Dedifferentiated amniotic fluid mesenchymal stem cell (primary cell): ENCODE results near the gene SFXN5.

ENCODE experiments used
- DNase-seq: peaks from one replicate; pipeline ENCODE4 v3.0.0-alpha.2; 2016; ENCODE audit errors: extremely low spot score

Gene SFXN5

DNA sequence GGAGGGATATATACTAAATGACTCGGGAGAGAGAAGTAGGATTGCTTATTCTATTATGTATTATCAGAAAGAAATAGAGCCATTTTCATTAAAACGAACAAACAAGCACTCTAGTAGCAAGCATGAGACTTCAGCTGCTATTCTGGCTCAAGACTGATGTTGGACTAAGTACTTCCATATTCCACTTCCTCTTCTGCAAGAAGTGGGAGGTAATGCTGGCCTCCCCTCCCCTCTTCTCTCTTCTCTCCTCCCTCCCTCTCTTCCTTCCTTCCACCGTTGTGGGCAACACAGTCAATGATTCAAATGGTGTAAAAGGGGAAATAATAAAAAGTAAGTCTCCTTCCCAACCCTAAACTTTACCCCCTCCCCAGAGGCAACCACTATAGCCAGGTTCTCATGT lies 91.6 kb downstream of the SFXN5 start:
- no peak for DNase-seq

DNA sequence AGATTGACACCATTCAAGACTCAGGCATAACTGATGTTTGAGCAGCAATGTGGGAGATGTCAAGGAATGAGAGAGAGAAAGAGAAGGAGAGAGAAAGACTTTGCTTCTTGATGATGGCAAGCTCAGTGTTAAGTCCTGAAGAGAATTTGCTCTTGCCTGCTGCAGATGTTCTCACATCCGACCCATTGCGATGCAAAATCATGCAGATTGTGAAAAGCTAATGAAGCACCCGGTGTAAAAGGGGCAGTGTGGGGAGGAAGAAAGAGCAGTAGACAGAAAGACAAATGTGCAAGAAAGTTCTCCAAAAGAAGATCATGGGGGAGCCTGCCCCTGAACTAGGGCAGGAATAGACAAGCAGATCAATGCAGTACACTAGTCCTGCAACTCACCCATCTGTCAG lies 96.5 kb downstream of the SFXN5 start:
- no peak for DNase-seq

DNA sequence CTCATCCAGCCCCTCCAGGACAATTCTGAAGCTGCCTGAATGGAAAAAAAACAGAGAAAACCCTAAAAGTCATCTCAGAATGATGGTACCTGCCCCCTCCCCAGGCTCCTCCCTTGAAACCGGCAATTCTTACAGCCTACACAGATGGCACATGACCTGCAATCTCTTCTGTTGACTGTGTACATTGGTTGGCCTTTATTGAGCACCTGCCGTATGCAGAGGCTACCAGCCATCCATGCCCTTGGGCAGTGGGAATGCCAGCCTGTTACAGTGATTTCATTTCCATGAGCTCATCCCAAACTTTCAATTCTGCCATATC lies 97.1 kb downstream of the SFXN5 start:
- DNase-seq, result no peak

DNA sequence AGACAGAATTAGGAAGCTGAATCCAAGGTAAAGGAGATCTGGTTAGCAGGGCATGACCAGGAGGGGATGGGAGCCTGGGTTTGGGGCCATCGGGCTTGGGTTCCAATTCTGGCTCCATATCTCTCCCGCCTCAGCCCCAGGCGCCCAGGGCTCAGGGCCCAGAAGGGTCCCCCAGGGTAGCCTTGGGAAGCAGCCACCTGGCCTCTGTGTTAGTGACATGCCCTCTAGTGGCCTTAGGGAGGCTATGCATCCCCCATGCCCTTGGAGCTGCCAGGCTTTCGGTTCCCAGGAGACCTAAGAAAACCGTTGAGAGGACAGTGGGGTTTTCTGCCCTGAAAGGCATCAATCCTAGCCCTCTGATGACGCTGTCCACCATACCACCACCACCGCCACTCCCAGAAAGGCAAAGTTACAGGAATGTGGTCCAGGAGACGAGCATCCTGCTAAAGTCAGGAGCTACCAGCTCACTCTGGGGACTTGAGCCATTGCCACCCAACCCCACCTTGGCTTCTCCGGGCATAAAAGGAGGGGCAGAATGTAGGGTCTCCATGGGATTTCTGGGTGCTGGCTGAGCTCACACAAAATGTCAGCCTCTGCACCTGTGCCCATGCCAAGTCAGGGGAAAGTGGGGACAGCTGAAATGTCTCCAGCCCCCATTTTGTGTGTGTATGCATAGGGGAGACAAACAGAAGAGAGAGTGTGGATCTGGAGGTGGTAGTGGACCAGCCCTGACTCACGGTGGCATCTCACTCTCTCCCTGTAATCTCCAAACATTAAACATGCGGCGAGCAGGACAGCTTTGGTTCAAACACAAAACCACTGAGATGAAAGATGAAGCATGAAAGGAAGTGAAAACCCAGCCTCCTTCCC lies 97.7 kb downstream of the SFXN5 start:
- DNase-seq, result peak; percentile 26

DNA sequence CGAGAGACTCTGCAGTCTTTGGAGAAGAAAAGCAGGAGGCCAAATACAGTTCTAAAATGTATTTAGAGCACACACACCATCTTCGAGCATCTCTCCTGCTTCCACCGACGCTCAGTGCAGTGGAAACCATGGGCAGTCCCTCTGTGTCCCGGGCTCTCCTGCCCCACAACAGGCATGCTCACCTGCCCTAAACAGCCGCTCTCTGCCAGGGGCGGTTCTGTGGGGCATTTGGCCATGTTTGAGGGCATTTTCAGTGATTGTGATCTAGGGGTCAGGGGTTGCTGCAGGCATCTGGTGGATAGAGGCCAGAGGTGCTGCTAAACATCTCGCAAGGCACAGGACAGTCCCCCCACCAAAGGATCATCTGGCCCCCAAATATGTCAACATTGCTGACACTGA lies 98.4 kb downstream of the SFXN5 start:
- no peak for DNase-seq

DNA sequence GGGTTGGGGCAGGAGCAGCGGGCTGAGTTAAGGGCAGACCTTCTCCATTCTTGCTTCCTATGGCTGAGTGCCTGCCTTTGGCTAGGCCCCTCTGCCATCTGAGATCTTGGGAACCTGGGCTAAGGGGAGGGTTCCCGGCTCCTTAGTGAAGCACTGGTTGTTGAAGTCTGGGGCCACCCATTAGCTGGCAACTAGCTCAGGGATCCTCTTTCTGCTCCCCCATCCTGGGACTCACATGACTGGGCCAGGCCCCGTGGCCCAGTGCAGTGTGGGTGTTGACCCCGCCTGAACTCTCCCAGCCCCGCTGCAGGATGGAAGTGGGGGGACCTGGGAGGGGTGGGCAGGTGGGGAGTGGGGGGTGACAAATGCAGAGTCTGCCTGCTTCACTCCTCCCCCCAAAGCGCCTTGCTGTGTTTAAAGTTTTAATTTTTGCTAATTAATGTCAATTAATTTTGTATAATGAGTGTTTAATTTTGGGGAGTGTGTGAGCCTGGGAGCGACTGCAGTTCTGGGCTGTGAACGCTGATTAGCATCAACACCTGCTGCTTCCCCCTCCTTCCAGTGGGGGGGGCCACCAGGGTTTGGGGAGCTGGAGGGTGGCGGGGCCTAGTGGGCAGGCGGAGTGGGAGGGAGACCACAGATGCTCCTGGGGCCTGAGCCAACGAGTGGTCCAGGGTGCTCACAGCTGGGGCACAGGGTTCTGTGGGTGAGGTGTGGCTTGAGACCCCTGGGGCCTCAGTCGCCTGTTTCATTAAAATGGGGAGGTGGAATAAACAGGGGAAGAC lies 99.0 kb downstream of the SFXN5 start:
- DNase-seq, result no peak

DNA sequence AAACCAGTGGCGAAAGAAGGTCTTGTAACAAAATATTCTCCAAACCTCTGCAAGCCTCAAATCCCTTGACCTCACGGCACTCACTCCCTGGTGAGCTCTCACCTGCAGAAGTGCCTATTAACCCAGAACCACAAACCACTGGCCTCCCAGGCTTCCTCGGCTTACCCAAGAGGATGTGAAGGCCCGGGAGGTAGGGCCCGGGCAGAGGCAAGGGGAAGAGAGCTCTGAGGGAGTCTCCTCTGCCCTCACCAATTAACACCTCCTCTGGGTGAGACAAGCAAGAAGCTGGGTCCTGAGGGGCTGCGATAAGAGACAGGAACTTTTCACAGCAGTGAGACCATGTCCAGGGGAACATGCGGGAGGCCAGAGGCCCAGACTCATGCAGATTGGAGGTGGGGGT lies 100.5 kb downstream of the SFXN5 start:
- DNase-seq, result no peak

DNA sequence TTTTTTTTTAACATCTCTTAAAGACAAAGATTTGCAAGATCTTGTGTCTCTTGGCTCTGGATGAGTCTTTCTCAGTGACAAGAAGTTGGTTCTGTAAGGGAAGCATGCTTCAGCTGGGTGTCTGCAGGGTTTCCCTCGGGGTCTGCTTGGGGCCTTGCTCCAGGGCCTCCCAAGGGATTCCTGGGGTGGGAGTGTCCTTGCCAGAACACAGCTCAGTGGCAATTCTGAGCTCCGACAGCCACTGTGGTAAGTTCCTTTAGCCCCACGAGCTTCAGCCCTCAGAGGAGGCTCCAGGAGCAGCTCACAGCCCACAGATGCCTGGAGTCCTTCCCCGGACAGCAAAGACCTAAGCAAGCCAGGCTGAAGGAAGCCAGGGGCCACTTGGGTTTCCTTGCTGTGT lies 101.8 kb downstream of the SFXN5 start:
- no peak for DNase-seq

DNA sequence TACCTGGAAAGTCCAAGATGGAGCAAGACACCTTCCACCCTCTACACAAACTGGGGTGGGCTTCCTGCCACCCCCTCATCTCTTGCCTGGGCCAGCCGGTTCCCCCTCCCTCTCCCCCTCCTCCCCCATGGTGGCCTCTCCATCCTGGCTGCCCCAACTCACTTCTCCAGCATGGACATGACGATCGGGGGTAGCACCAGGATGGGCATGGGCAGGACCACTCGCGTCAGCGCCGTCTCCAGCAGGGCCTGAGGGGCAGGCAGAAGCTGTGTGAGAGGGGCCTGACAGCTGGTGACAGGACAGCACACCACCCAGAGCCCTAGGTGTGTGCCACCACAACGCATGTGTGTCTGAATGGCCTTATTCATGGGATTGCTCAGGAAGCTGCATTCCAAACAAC lies 103.2 kb downstream of the SFXN5 start:
- no peak for DNase-seq

DNA sequence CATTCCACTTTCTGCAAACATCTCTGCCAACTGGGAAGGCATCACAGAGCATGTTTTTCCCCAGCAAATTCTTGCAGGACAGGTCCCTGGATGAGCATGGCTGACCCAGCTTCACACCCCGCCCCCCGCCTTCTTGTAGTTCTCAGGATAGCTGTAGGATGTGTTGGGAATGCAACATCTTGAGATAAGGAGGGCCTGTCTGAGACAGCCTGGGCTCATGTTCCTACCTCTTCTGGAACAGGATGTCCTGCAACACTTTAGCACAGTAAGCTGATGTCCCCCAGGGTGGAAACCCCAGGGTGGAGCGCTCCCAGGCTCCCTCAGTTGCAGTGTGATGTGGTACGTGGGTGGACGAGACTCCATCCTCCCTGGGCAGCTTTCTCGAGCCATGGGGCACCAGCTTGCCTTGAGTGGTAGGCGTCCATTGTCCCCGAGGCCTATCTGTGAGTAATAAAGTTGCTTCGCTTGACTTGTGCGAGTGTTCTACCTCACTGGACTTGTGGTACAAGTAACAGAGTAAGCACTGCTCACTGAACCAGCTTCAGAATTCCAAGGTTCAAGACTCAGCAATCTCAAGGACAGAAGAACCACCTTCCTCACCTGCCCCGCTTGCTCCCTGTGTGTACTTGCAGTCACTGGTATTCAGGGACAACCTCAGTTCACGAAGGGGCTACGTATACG lies 105.6 kb downstream of the SFXN5 start:
- no peak for DNase-seq

DNA sequence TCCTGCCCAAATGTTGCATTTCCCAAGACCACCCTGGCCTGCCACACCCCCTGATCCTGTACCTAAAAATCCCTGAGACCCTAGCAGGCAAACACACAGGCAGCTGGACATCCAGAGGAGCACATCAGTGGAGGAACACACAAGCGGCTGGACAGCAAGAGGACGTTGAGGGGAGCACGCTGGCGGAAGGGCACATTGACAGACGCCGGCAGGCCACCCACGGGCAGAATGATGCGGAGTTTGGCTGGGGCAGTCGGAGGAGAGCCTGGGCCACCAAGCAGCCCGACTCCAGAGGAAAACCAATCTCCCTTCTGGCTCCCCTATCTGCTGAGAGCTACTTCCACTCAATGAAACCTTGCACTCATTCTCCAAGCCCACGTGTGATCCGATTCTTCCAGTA lies 106.5 kb downstream of the SFXN5 start:
- no peak for DNase-seq

DNA sequence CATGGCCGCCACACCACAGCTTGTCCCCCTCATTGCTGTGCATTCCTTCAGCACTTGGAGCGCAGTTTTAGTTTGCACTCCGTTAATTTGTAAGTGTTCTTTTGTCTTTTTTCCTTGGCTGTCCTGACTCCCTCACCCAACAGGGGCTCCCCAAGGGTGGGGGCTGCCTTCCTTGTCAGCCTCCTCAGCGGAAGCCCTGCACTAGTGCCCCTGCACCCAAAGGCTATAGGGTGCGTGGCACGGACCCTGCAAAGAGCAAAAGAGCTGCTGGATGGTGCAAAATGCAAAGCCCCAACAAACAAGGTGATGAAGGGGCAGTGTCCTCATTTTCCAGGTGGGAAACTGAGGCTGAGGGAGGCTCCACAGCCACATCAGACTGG lies 107.4 kb downstream of the SFXN5 start:
- no peak for DNase-seq

DNA sequence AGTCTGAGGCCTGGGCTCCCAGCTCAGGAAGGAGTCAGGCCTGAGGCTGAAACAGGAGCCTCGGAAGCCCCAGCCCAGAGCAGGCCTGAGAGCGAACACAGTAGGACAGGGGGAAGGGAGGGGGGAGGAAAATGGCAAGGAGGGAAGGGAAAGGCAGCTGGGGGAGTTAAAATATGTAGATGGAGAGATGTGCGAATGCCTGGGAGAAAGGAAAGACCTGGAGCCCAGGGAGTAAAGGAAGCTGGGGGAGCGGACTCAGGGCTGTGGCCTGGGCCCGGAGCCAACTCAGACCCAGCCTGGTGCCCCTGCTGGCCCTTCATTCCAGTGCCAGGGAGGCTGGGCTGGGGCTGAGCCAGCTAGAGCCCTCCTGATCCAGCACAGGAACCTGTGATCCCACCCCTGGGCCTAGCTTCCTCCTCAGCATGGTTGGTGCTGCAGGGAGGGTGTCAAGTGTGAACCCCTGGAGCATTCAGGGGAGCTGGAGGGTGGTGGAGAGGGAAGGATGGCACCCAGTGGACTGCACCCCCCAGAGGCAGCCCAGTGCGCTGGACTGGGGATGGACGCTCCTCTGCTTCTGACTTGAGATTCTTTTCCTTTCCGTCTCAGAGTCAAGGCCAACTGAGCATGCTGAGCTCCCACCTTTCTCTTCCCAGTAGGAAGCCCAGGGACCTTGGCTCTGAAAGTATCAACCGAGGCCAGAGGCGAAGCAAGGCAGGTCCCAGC lies 107.9 kb downstream of the SFXN5 start:
- DNase-seq, result no peak

DNA sequence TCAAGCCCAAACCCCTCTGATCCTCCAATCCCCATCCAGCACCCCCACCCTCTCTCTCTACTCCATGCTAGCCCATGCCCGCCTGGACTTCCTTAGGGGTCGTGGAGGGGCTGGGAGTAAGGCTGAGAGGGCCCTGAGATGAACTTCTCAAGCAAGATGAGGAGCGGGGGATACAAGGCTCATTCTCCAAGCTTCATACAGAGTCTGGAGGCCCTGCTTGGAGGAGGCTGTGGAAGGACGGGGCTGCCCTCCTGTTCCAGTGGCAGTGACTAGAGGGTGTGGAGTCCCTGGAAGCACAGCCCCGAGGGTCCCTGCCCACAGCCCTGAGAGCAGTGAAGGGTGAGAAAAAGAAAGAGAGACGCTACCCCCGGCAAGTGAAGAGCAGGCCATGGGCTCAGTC lies 108.6 kb downstream of the SFXN5 start:
- no peak for DNase-seq

DNA sequence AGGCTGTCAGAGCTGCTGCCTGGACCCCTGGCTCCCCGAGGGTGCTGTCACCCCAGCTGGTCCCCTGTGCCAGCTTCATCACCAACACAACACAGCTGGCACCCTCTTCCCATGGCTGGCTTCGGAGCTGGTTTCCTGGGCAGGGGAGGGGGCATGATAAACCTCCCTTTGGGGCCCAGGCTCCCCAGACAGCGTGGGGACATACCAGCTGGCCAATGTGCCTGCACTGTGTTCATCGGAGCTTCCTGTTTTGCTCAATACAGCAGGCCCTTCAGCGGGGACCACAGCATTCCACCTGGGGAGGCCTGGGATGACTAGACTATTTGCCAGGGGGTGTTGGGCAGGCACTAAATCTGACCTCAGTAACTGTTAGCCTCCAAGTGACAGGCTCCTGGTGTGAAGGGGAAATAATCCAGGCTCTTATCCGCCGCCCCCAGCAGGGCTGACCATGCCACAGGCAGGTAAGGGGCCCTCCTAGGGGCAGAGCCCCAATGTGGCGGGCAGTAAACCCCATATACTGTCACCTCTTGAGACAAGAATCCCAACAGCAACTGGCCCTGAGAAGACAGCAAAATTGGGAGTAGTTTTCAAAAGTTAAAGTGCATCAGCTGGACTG lies 109.6 kb downstream of the SFXN5 start:
- DNase-seq, result no peak

DNA sequence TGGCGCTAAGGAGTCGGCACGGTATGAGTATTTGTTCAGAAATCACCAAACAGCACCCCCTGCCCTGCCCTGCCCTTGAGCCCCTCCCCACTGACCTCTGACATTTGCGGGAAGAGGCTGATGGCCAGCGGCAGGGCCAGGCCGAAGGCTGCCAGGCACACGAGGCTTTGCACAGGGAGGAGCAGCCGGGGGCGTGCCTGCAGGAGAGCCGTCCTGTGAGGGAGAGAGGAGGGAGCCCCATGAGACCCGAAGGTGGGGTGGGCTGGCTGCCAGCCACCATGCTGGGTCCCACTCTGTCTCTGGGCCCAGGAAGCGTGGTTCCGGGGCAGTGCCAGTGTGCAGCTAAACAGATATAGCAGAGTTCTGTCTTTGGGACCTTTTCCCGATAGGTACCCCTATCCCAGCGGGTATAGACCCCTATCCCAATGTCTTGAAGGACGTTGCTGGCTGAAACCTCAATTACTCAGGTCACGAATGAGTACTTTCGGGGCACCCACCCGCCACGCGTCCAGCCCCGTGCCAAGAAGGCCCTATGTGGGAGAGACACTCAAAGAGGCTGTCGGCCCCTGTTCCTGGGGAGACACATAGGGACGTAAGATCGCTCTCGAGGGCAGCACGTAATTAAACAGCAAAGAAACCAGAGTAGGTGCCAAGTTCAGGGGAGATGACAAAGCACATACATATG lies 110.3 kb downstream of the SFXN5 start:
- DNase-seq, result no peak

DNA sequence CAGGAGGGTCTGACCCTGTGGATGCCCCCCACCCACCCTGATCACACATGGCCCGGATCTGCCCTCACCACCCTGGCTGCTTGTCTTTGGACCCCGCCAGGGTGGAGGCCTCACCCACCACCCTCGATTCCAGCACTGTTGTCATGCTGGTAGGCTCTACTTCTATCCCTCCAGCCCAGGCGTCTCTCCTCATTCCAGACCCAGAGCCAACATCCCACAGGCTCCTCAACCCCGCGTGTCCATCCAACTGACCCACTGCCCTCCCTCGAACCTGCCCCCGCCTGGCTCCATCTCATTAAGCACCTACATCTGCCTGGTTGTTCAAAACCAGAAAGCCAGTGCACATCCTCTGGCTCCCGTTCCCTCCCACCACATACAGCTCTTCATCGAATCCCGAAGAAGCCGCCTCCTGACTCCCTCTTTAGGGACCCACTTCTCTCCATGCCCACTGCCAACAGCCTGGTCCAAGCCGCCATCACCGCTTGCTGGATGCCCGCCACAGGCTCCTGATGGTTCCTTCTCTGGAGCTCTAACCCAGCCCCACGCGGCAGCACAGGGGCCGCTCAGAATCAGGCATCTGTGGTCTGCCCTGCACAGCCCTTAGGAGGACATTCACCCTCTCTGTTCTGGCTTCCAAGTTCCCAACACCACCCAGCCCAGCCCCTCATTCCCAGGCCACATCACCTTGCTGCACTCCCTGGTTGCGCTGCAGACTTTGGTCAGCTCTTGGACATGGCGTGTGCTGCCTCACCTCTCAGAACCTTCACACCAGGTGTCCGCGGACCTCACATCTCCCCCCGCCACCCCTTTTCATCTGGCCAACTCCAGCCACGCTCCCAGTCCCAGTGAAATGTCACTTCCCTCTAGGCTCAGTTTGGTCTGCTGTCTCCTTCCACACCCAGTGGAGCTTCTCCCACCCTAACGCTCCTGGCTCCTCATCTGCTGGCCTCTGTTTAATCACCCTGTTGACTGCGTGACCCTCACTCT lies 111.2 kb downstream of the SFXN5 start:
- DNase-seq, result no peak

DNA sequence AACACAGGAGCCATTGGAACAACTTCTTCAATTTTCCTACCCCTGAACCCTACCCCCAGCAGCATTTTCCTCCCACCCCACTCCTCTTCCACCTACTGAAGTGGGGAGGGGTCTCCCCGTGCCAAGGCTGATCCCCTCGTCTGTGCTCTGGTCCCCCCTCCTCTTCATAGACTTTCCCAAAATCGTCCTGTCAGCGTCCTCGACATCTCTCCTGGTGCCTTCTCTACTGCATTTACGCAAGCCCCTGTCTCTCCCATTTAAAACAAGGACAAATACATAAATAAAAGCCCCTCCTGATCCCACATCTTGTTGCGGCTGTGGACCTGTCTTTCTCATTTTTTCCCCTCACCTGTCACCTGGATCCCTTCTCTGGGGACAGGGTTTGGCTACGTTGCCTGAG lies 112.0 kb downstream of the SFXN5 start:
- DNase-seq, result no peak

DNA sequence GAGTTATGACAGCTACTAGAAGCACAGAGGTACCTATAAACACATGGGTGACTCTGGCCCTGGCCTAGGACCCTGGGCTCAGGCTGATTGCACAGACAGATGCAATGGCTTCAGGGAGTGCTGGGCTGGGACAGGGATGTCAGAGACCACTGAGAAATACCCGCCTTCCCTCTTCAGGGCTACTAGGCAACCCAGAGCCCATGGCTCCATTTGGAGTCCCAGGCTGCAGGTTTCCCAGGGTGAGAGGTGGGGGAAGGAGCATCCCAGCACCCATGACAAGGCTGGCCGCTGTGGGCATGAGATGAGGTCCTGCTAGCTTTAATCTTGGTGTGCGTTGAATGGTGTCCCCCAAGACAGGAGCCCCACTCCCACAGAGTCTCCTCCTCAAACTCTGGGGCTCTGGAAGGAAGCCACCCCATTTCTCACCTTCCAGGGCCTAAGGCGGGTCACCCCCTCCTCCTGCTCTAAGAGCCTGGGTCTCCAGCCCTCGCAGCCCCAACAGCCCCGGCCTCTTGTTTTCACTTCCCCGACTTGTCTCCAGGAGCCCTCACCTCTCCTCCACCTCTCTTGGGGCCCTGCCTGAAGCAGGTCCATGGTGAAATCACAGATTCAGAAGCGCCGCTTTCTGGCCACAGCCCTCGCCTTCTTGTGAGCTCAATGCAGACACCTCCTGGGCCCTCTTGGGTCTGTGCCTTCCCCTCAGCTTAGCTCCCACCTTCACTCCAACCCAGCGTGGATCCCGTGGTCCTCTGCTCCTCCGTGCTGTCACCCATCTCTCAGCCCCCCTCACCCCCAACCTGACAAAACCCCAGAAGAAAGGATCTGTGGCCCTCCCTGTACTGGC lies 112.7 kb downstream of the SFXN5 start:
- no peak for DNase-seq
